PC-9 (cell line): ENCODE results near the gene SP140L. TPM values are rescaled to one million over a fixed set of nuclear protein-coding genes. Genes with fewer than 3 reads are reported as not detected.

ENCODE experiments used
- BruUV-seq: library from RNA; stranded (reverse); fragments of 400-500 nt; replicated peaks from 2 replicates; lab custom pipeline; 2021; lab: Mats Ljungman, UMichigan
- CTCF ChIA-PET: fragments of 300-600 bp; sonication (Branson Sonifier 250); formaldehyde crosslinking; loops from one replicate; lab custom pipeline; 2022; ENCODE audit warnings: antibody characterized with exemption; lab: Charles Lee
- POLR2A ChIA-PET: fragments of 300-600 bp; sonication (Branson Sonifier 250); formaldehyde crosslinking; loops from one replicate; lab custom pipeline; 2022; ENCODE audit warnings: antibody characterized with exemption; ENCODE audit not compliant: unreplicated experiment; lab: Charles Lee
- DNase-seq, 2 experiments: peaks; one replicate each; pipeline versions ENCODE4 v3.0.0 to v3.0.0-alpha.2; 2015 to 2022; ENCODE audit warnings: mixed read lengths in 1 of 2
- H2AFZ ChIP-seq: fragments of 200-600 bp; sonication (generic); 2 replicates; pipeline ENCODE4 v1.8.1; 2017; ENCODE audit warnings: antibody characterized with exemption
- H3F3A ChIP-seq: fragments of 200-600 bp; sonication (generic); 2 replicates; pipeline ENCODE4 v1.8.1; 2017; ENCODE audit warnings: antibody characterized with exemption, mild to moderate bottlenecking, low read depth; ENCODE audit not compliant: insufficient read depth
- H3K27ac ChIP-seq: fragments of 200-600 bp; sonication (generic); 2 replicates; pipeline ENCODE4 v1.6.1; 2016; ENCODE audit warnings: mixed run types
- H3K27me3 ChIP-seq: fragments of 200-600 bp; sonication (generic); 2 replicates; pipeline ENCODE4 v1.6.1; 2016; ENCODE audit warnings: low read depth, mixed run types; ENCODE audit not compliant: insufficient read depth
- H3K36me3 ChIP-seq: fragments of 200-600 bp; sonication (generic); 2 replicates; pipeline ENCODE4 v1.6.1; 2016; ENCODE audit warnings: low read depth, mixed run types
- H3K4me1 ChIP-seq: fragments of 200-600 bp; sonication (generic); replicated peaks from 2 replicates; pipeline ENCODE4 v1.6.1; 2016; ENCODE audit warnings: mixed run types; ENCODE audit not compliant: insufficient read depth
- H3K4me2 ChIP-seq: fragments of 200-600 bp; sonication (generic); 2 replicates; pipeline ENCODE4 v1.6.1; 2017; ENCODE audit warnings: mixed run types
- H3K4me3 ChIP-seq: fragments of 200-600 bp; sonication (generic); 2 replicates; pipeline ENCODE4 v1.6.1; 2016; ENCODE audit warnings: mixed run types
- H3K79me2 ChIP-seq: fragments of 200-600 bp; sonication (generic); 2 replicates; pipeline ENCODE4 v1.6.1; 2017; ENCODE audit warnings: low read depth, mixed run types
- H3K9me2 ChIP-seq: fragments of 200-600 bp; sonication (generic); 2 replicates; pipeline ENCODE4 v1.8.1; 2017; ENCODE audit warnings: mild to moderate bottlenecking; ENCODE audit not compliant: insufficient read depth
- H3K9me3 ChIP-seq: fragments of 200-600 bp; sonication (generic); 2 replicates; pipeline ENCODE4 v1.8.1; 2016; ENCODE audit warnings: low read depth; ENCODE audit not compliant: insufficient read depth
- H4K20me1 ChIP-seq: fragments of 200-600 bp; sonication (generic); 2 replicates; pipeline ENCODE4 v1.8.1; 2017; ENCODE audit not compliant: insufficient read depth
- EZH2 ChIP-seq: fragments of 200-600 bp; sonication (generic); IDR thresholded peaks from 2 replicates; pipeline ENCODE4 v1.8.0; 2017; ENCODE audit warnings: antibody characterized with exemption, low read depth
- intact Hi-C: fragments of 100-400 bp; cut with micrococcal nuclease; formaldehyde crosslinking; loops from one replicate; pipeline ENCODE4 v1.10.0; 2022; ENCODE audit not compliant: unreplicated experiment
- total RNA-seq: library from RNA; stranded (reverse); gene quantifications from 2 replicates; pipeline ENCODE4 v1.2.3, GENCODE V29; 2021
- TF ChIP-seq, protein P1 (sequence below): fragments of 200-600 bp; sonication (generic); conservative IDR thresholded peaks from 2 replicates; pipeline ENCODE4 v1.6.1; 2017; ENCODE audit warnings: mixed run types, antibody characterized with exemption, mild to moderate bottlenecking, moderate library complexity

SP140L gene
- total RNA-seq, 1 experiment from 2014 or later: 23.6 TPM

DNA sequence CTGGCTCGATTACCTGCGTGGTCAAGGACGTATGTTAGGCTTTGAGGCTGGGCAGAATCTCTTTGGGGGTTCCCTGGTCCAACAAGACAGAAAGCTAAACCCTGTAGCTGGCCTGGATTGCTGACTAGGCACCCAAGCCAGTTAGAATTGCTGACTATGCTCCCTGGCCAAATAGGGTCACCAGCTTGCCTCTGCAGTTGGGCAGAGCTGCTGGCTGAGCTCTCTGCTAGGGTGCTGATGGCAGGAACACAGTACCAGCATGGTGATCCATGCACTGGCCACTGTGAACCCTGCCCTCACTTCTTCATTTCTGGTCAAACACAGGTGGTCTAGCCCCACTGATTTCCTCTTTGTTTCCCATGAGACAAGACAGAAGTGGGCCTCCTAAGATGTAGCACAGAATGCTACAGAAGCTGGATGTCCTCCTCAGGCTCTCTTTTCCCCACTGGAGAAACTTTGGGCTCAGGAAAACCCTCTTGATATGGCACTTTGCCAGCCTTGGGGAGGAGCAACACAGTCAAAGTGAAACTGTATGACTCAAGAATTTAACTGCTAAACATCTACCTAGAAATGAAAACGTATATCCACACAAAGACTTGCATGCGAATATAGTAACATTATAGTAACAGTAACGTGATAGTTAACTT, 20.8 kb downstream of the SP140L start:
- no peak for TF ChIP-seq EZH2
- TF ChIP-seq, protein P1, sequence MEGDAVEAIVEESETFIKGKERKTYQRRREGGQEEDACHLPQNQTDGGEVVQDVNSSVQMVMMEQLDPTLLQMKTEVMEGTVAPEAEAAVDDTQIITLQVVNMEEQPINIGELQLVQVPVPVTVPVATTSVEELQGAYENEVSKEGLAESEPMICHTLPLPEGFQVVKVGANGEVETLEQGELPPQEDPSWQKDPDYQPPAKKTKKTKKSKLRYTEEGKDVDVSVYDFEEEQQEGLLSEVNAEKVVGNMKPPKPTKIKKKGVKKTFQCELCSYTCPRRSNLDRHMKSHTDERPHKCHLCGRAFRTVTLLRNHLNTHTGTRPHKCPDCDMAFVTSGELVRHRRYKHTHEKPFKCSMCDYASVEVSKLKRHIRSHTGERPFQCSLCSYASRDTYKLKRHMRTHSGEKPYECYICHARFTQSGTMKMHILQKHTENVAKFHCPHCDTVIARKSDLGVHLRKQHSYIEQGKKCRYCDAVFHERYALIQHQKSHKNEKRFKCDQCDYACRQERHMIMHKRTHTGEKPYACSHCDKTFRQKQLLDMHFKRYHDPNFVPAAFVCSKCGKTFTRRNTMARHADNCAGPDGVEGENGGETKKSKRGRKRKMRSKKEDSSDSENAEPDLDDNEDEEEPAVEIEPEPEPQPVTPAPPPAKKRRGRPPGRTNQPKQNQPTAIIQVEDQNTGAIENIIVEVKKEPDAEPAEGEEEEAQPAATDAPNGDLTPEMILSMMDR: no peak

DNA sequence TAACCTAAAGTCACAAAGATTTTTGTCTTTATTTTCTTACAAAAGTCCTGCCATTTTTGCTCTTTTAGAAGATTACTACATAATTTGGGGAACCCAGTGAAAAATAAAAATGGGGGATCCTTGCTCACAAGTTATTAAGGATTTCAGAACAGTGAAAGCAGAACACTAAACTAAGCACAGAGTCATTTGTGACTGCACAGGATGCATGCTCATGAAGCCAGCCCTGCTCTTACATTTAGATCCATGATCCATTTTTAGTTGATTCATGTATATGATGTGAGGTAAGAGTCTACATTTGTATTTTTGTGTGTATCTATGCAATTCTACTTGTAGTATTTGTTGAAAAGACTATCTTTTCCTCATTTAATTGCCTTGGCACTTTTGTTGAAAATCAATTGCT, 21.8 kb downstream of the SP140L start:
- TF ChIP-seq EZH2: no peak
- TF ChIP-seq, protein P1: no peak
- intact Hi-C loops: no loop called here
- Histone ChIP-seq H3K4me2 (no peak overlapping the region), H3K27ac (no peak overlapping the region), H3F3A (no peaks in the 10 kb centered on the region), H2AFZ (no peak overlapping the region), H3K79me2 (no peaks in the 10 kb centered on the region), H3K4me1 (no peaks in the 10 kb centered on the region), H3K4me3 (no peak overlapping the region), H3K27me3 (no peaks in the 10 kb centered on the region), H3K36me3 (0 out of 2 replicates have a peak, but pooled peaks cover 2% of the 10 kb centered on the region), H3K9me3 (peaks cover 7% of the 10 kb centered on the region; the same call in 1 of the 2 replicates), H3K9me2 (no peaks in the 10 kb centered on the region), H4K20me1 (no peaks in the 10 kb centered on the region)
- no TSS peak for BruUV-seq
- ChIA-PET POLR2A (no interaction called here), CTCF (no interaction called here)
- DNase-seq: no peak

More for the DNA sequence above, 20.8 kb downstream of the SP140L start:
- no peaks in the 10 kb centered on the region for H4K20me1 ChIP-seq
- H3K4me1 ChIP-seq: no peaks in the 10 kb centered on the region
- H3K27ac ChIP-seq: no peak overlapping the region
- H3K9me3 ChIP-seq: peaks cover 7% of the 10 kb centered on the region; the same call in 1 of the 2 replicates
- intact Hi-C loops: no loop called here
- no peaks in the 10 kb centered on the region for H3F3A ChIP-seq
- H3K4me2 ChIP-seq: no peak overlapping the region
- H3K36me3 ChIP-seq: 0 out of 2 replicates have a peak, but pooled peaks cover 2% of the 10 kb centered on the region
- CTCF ChIA-PET: no interaction called here
- H3K79me2 ChIP-seq: no peaks in the 10 kb centered on the region
- H2AFZ ChIP-seq: no peak overlapping the region
- BruUV-seq: no TSS peak
- DNase-seq: no peak
- H3K4me3 ChIP-seq: no peak overlapping the region
- POLR2A ChIA-PET: no interaction called here
- no peaks in the 10 kb centered on the region for H3K9me2 ChIP-seq
- no peaks in the 10 kb centered on the region for H3K27me3 ChIP-seq

DNA sequence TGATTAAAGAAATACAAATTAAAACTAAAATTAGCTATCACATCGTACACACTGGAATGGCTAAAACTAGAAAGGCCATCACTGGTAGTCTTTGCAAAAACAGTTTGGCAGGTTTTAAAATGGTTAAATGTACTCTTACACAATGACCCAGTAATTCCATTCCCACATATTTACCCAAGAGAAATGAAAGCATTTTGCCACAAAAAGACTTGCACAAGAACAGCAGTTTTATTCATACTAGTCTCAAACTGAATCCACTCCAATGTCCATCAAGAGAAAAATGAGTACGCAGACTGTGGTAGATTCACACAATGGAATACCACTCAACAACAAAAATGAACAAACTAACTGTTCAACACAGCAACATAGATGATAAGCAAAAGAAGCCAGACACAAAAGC, 29.1 kb downstream of the SP140L start:
- POLR2A ChIA-PET: interaction anchor here (0.7 kb wide), 1 partner anchor 121 kb away, joined by 5 read pairs; no protein-coding TSS in a partner anchor
- no peak for DNase-seq

More for the DNA sequence above, 29.1 kb downstream of the SP140L start:
- Histone ChIP-seq H3K4me1 (no peaks in the 10 kb centered on the region; the same call in 1 of the 2 replicates), H3K9me2 (no peaks in the 10 kb centered on the region), H3K27me3 (no peaks in the 10 kb centered on the region), H3K36me3 (no peaks in the 10 kb centered on the region), H3K79me2 (no peaks in the 10 kb centered on the region), H3F3A (no peaks in the 10 kb centered on the region), H3K9me3 (no peaks in the 10 kb centered on the region; the same call in 1 of the 2 replicates), H3K27ac (no peak overlapping the region), H2AFZ (no peak overlapping the region), H3K4me3 (no peak overlapping the region), H3K4me2 (no peak overlapping the region), H4K20me1 (no peaks in the 10 kb centered on the region)
- CTCF ChIA-PET: no interaction called here
- TF ChIP-seq, protein P1: no peak
- no peak for TF ChIP-seq EZH2
- no TSS peak for BruUV-seq
- intact Hi-C loops: no loop called here
